ENCODE data around the gene ABCB11.

Gene ABCB11

GRCh38 chr2:168928113-168928831, 102.9 kb downstream of the ABCB11 start:
- no peak for DNase-seq

GRCh38 chr2:168926621-168927386, 104.3 kb downstream of the ABCB11 start:
- DNase-seq = no peak

GRCh38 chr2:168920504-168921157, 110.5 kb downstream of the ABCB11 start:
- DNase-seq = no peak

- peak in 1 of 14 donors; percentile 22 for DNase-seq
Observed at GRCh38 chr2:168916331-168916675, 114.8 kb downstream of the ABCB11 start.

GRCh38 chr2:168915441-168916330, 115.4 kb downstream of the ABCB11 start:
- DNase-seq = no peak

GRCh38 chr2:168913495-168913894, 117.6 kb downstream of the ABCB11 start:
- DNase-seq = no peak

- peak in 8 of 14 donors; percentile 1 to 46 (median 12) for DNase-seq
Observed at GRCh38 chr2:168912901-168913369, 118.2 kb downstream of the ABCB11 start.

- DNase-seq = peak in 1 of 14 donors; percentile 33
Observed at GRCh38 chr2:168912466-168912865, 118.7 kb downstream of the ABCB11 start.

- no peak for DNase-seq
Observed at GRCh38 chr2:168910330-168910729, 120.8 kb downstream of the ABCB11 start.

- DNase-seq = no peak
Observed at GRCh38 chr2:168907940-168908662, 123.0 kb downstream of the ABCB11 start.

- DNase-seq = no peak
Observed at GRCh38 chr2:168904358-168904757, 126.8 kb downstream of the ABCB11 start.

- no peak for DNase-seq
Observed at GRCh38 chr2:168903888-168904287, 127.2 kb downstream of the ABCB11 start.

- DNase-seq = no peak
Observed at GRCh38 chr2:168901003-168901402, 130.1 kb downstream of the ABCB11 start, which contains the start of gene G6PC2. Gene G6PC2, plus strand, starts transcription at chr2:168901291. Its CDS starts 41 bp downstream, at chr2:168901332.

- DNase-seq = no peak
Observed at GRCh38 chr2:168897449-168897848, 133.7 kb downstream of the ABCB11 start.

GRCh38 chr2:168896783-168897182, 134.3 kb downstream of the ABCB11 start:
- DNase-seq = no peak

GRCh38 chr2:168895771-168896170, 135.4 kb downstream of the ABCB11 start:
- no peak for DNase-seq

- DNase-seq = no peak
Observed at GRCh38 chr2:168894720-168895119, 136.4 kb downstream of the ABCB11 start.

- DNase-seq = no peak
Observed at GRCh38 chr2:168894101-168894500, 137.0 kb downstream of the ABCB11 start.

- no peak for DNase-seq
Observed at GRCh38 chr2:168892327-168892726, 138.8 kb downstream of the ABCB11 start.

- peak in 13 of 14 donors; percentile 9 to 80 (median 68) for DNase-seq
Observed at GRCh38 chr2:168890006-168890782, 140.9 kb downstream of the ABCB11 start, which contains the start of gene SPC25. Gene SPC25, minus strand, starts transcription at chr2:168890430. Its CDS starts 911 bp downstream, at chr2:168889519.
